GM10266 (cell line): ENCODE data around the gene WDR55.
"Not testable (repeated sequence)": the region's sequence is repeated elsewhere in the genome, so short reads cannot be mapped to it uniquely, and the experiment has no call there.

Experiments used
- DNase-seq: peaks from one replicate; pipeline ENCODE4 v3.0.0; 2012; ENCODE audit errors: extremely low spot score
- CTCF ChIP-seq: IDR thresholded peaks from 2 replicates; pipeline ENCODE4 v1.5.1; 2012; ENCODE audit warnings: mild to moderate bottlenecking, low read depth; ENCODE audit not compliant: control insufficient read depth, insufficient read depth; ENCODE audit errors: missing control alignments

The WDR55 gene

DNA sequence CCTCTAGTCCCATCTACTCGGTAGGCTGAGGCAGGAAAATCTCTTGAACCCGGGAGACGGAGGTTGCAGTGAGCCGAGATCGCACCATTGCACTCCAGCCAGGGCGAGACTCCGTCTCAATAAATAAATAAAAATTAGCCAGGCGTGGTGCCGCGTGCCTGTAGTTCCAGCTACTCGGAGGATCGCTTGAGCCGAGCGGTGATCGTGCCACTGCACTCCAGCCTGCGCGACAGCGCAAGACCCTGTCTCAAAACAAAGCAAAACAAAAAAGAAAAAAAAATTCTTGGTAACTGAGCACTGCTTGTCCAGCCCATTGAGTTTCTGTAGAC is 710 bp upstream of the WDR55 start:
- DNase-seq = no peak
- TF ChIP-seq CTCF = no peak

- DNase-seq = not testable (repeated sequence)
Observed at GRCh38 chr5:140671035-140671434, 6.3 kb downstream of the WDR55 start.

DNA sequence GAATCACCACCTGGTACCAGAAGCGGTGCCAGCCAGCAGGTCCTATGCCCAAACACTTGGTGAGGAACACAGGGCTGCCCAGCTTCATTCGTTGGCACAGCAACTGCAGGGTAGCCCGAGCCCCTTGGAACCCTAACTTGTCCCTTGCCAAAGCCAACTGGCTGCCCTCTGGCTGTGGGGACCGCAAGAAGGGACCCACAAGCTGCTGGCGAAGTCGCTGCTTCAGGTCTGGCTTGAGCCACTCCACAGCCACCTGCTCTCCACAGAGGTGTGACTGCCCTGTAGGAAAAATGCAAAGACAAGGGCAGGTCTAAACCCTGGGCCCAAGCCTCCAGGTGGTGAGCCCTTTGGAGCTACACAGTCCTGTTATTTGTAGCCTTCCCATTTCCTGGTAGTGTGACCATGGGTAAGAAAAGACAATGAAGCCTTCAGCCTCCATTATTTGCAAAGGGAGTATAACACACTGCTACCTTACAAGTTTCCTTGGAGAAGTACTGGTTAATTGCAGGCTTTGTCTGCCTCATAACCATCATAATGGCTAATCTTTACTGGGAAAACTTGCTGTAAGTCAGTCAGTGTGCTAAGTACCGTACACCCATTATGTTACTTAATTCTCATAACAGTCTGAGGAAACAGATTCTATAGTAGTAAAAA is 6.9 kb downstream of the WDR55 start:
- no peak for DNase-seq
- TF ChIP-seq CTCF = no peak

DNA sequence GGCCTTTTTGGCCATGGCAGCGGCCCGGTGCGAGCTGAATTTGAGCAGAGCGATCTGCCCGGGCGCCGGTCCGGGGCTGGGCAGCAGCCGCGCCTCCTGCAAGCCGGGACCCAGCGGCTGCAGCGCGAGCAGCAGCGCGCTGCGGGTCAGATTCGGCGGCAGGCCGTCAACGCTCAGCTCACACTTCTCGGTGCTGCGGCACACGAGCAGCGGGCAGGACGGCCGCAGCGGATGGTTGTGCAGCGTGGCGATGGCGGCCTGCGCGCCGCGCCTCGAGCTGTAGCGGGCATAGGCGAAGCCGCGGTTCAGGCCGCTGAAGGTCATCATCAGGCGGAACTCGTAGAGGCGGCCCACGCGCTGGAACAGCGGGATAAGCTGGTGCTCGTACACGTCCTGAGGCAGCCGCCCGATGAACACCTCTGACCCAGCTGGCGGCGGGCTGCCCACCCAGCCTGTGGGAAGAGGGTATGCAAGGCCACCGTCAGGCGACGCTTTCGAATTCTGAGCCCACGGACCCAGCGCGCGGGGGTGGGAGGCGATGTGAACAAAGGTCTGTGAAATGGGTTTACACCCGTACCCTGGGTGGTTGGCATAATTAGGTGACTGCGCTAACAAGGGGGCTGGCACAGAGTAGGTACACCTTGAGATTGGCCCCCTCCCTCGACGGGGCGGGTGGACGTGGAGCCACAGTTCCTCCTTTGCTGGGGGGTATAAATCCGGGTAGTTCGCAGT is 7.9 kb downstream of the WDR55 start:
- peak; percentile 35 for DNase-seq
- TF ChIP-seq CTCF = no peak

DNA sequence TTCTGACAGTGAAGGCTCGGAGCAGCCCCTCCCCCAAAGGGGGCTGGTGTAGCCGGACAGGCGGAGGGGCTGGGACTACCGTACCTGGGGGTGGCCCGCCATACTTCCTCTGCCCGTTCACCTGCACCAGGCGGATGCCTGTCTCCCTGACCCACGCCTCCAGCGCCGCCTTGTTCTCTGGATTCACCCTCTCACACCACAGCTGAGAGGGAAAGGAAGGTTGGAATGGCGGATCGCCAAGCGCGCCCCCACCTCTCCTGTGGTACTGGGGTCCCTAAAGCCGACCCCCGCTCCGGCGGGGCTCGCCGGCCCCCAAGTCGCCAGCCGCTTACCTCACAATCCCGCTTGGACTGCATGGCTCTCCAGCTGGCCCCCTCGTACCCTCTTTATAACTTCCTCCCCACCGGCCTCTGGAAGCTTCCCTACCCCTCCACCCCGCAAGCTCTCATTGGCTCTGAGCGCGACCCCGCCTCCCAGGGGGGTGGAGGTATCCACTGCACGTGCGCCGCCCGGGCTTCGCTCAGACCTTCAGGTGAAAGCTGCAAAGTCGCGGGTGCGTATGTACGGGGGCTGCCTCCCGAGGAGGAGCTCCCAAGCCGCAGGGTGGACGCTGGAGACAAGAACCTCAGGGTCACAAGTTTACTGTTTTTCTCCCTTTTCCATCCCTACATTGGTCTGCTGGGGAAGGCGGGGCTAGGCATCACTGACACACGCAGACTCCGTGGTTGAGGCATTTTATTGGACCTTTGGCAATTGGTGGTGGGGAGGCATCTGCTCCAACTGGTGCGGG is 8.7 kb downstream of the WDR55 start, which contains the start of gene DND1:
Gene DND1, minus strand, starts transcription at position 390 of the 790 bp plus-strand sequence. Its CDS starts 34 bp downstream, at position 356.
- peak; percentile 38 for DNase-seq
- TF ChIP-seq CTCF = no peak

DNA sequence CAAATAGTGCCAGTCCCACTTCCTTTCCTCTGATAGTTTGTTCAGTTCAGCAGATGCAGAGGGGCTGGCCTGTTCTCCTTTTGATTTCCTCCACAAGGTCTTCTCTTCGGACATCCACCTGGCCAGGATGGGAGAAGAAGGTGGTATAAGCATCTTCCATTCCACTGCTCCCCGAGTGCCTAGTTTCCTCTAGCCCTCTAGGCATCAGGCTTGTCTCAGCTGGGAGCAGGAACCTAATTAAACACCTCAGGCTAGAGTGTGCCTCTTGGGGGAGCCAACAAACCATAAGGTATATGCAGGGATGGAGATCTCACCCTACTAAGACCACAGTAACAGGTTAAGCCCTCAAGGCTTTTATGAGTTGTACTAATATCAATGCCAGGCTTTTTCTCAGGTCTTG is 9.5 kb downstream of the WDR55 start:
- peak; percentile 29 for DNase-seq
- no peak for TF ChIP-seq CTCF

- DNase-seq = no peak
- TF ChIP-seq CTCF = no peak
Observed at GRCh38 chr5:140674629-140675028, 9.9 kb downstream of the WDR55 start.
